HEK293 (cell line): ENCODE measurements around the gene SECISBP2L.
A peak's percentile ranks its signal among the peaks of the same experiment; 100 is the strongest.

Experiments used
- CTCF ChIA-PET: fragments of 350-600 bp; formaldehyde crosslinking; extraction: SDS; loops from one replicate; lab custom pipeline; 2021; ENCODE audit warnings: antibody characterized with exemption; lab: Yijun Ruan, JAX
- POLR2A ChIA-PET: fragments of 300-600 bp; formaldehyde crosslinking; extraction: SDS; loops from one replicate; lab custom pipeline; 2020; ENCODE audit warnings: antibody characterized with exemption, inconsistent platforms; lab: Yijun Ruan, JAX
- H3K27ac ChIP-seq: fragments of 200-500 bp; sonication (Bioruptor generic); 2 replicates; pipeline ENCODE4 v1.5.1; 2014; ENCODE audit warnings: low read depth, low read length, control low read depth, inconsistent platforms; ENCODE audit errors: extremely low read depth
- H3K36me3 ChIP-seq, 2 experiments: fragments of 200-500 bp in 1 of 2; sonication (Bioruptor generic) in 1 of 2; 1 replicate in 1 of 2; 2 replicates in 1 of 2; pipeline ENCODE4 v1.5.1; 2014 to 2017; ENCODE audit warnings: inconsistent platforms in 2 of 2, low read length in 2 of 2; ENCODE audit not compliant: control insufficient read depth in 2 of 2, insufficient read depth in 1 of 2
- H3K4me1 ChIP-seq: fragments of 200-500 bp; sonication (Bioruptor generic); 2 replicates; pipeline ENCODE4 v1.5.1; 2014; ENCODE audit warnings: mild to moderate bottlenecking, low read length, inconsistent platforms; ENCODE audit not compliant: control insufficient read depth, insufficient read depth
- H3K4me3 ChIP-seq: 2 replicates; pipeline ENCODE4 v1.5.1; 2011; ENCODE audit warnings: low read depth, mild to moderate bottlenecking, control low read depth, low read length, moderate library complexity
- H3K9me3 ChIP-seq: fragments of 200-500 bp; sonication (Bioruptor generic); 2 replicates; pipeline ENCODE4 v1.5.1; 2014; ENCODE audit warnings: low read depth, low read length, inconsistent platforms; ENCODE audit not compliant: control insufficient read depth, insufficient read depth
- BCL11B ChIP-seq: fragments of 450-650 bp; formaldehyde crosslinking; IDR thresholded peaks from 2 replicates; pipeline ENCODE4 v1.5.1; 2016; ENCODE audit warnings: low read depth, missing biosample characterization, missing genetic modification characterization
- HOXD13 ChIP-seq: sonication (generic); formaldehyde crosslinking; IDR thresholded peaks from 2 replicates; pipeline ENCODE4 v1.8.0; 2022; ENCODE audit warnings: missing genetic modification reagents, borderline replicate concordance
- IKZF3 ChIP-seq: fragments of 450-650 bp; IDR thresholded peaks from 2 replicates; pipeline ENCODE4 v1.5.0; 2018; ENCODE audit warnings: missing biosample characterization, mild to moderate bottlenecking, missing genetic modification characterization, moderate library complexity
- KLF17 ChIP-seq: fragments of 450-650 bp; formaldehyde crosslinking; IDR thresholded peaks from 2 replicates; pipeline ENCODE4 v1.5.1; 2016; ENCODE audit warnings: missing biosample characterization, missing genetic modification characterization
- SP3 ChIP-seq: fragments of 450-650 bp; formaldehyde crosslinking; IDR thresholded peaks from 2 replicates; pipeline ENCODE4 v1.5.1; 2016; ENCODE audit warnings: missing biosample characterization, missing genetic modification characterization
- TRIM28 ChIP-seq: IDR thresholded peaks from 2 replicates; pipeline ENCODE4 v1.6.1; 2011; ENCODE audit warnings: low read length, control low read depth, borderline replicate concordance
- WT1 ChIP-seq: fragments of 450-650 bp; formaldehyde crosslinking; IDR thresholded peaks from 2 replicates; pipeline ENCODE4 v1.5.1; 2016; ENCODE audit warnings: missing biosample characterization, missing genetic modification characterization
- ZBTB17 ChIP-seq: fragments of 450-650 bp; formaldehyde crosslinking; IDR thresholded peaks from 2 replicates; pipeline ENCODE4 v1.5.1; 2016; ENCODE audit warnings: missing biosample characterization, missing genetic modification characterization
- ZBTB48 ChIP-seq: fragments of 450-650 bp; formaldehyde crosslinking; IDR thresholded peaks from 2 replicates; pipeline ENCODE4 v1.5.1; 2016; ENCODE audit warnings: missing biosample characterization, missing genetic modification characterization
- ZBTB8A ChIP-seq: fragments of 450-650 bp; formaldehyde crosslinking; IDR thresholded peaks from 2 replicates; pipeline ENCODE4 v1.5.1; 2016; ENCODE audit warnings: missing biosample characterization, missing genetic modification characterization
- ZFHX2 ChIP-seq: fragments of 450-650 bp; formaldehyde crosslinking; conservative IDR thresholded peaks from 2 replicates; pipeline ENCODE4 v1.5.1; 2016; ENCODE audit warnings: missing biosample characterization, missing genetic modification characterization
- ZFP69B ChIP-seq: fragments of 450-650 bp; formaldehyde crosslinking; IDR thresholded peaks from 2 replicates; pipeline ENCODE4 v1.5.1; 2016; ENCODE audit warnings: missing biosample characterization, missing genetic modification characterization
- ZNF10 ChIP-seq: fragments of 450-650 bp; formaldehyde crosslinking; IDR thresholded peaks from 2 replicates; pipeline ENCODE4 v1.5.1; 2017; ENCODE audit warnings: missing biosample characterization, missing genetic modification characterization
- ZNF18 ChIP-seq: fragments of 450-650 bp; formaldehyde crosslinking; IDR thresholded peaks from 2 replicates; pipeline ENCODE4 v1.5.1; 2016; ENCODE audit warnings: missing biosample characterization, missing genetic modification characterization
- ZNF274 ChIP-seq, 2 experiments: fragments of 200-500 bp in 1 of 2; fragments of 450-650 bp in 1 of 2; sonication (Bioruptor generic) in 1 of 2; formaldehyde crosslinking in 1 of 2; IDR thresholded peaks; 2 replicates each; pipeline versions ENCODE4 v1.5.1 to v1.6.1; 2014 to 2016; ENCODE audit warnings: borderline replicate concordance in 1 of 2, inconsistent platforms in 1 of 2, low read length in 1 of 2, missing biosample characterization in 1 of 2, missing genetic modification characterization in 1 of 2
- ZNF404 ChIP-seq: fragments of 450-650 bp; formaldehyde crosslinking; IDR thresholded peaks from 2 replicates; pipeline ENCODE4 v1.5.1; 2017; ENCODE audit warnings: missing biosample characterization, missing genetic modification characterization
- ZNF449 ChIP-seq: fragments of 450-650 bp; formaldehyde crosslinking; IDR thresholded peaks from 2 replicates; pipeline ENCODE4 v1.5.1; 2017; ENCODE audit warnings: missing biosample characterization, mild to moderate bottlenecking, missing genetic modification characterization, moderate library complexity
- ZNF610 ChIP-seq: fragments of 450-650 bp; formaldehyde crosslinking; IDR thresholded peaks from 2 replicates; pipeline ENCODE4 v1.5.1; 2016; ENCODE audit warnings: missing biosample characterization, missing genetic modification characterization, borderline replicate concordance
- ZNF621 ChIP-seq: fragments of 450-650 bp; formaldehyde crosslinking; IDR thresholded peaks from 2 replicates; pipeline ENCODE4 v1.5.1; 2017; ENCODE audit warnings: missing biosample characterization, missing genetic modification characterization
- ZNF639 ChIP-seq: fragments of 450-650 bp; formaldehyde crosslinking; IDR thresholded peaks from 2 replicates; pipeline ENCODE4 v1.5.1; 2016; ENCODE audit warnings: missing biosample characterization, missing genetic modification characterization
- ZNF677 ChIP-seq: fragments of 450-650 bp; IDR thresholded peaks from 2 replicates; pipeline ENCODE4 v1.5.0; 2018; ENCODE audit warnings: missing biosample characterization, mild to moderate bottlenecking, missing genetic modification characterization, moderate library complexity

The SECISBP2L gene

GRCh38 chr15:49047456-49047855 lies 1.2 kb upstream of the SECISBP2L start:
- ChIA-PET POLR2A (no interaction called here), CTCF (interaction anchor here (0.6 to 1.3 kb wide), 2 partner anchors 98 to 114 kb away, joined by 3 to 4 read pairs; no protein-coding TSS in a partner anchor)
- peaks cover 6% of the 10 kb centered on the region; the same call in 1 of the 2 replicates for H3K4me1 ChIP-seq
- no peak overlapping the region for H3K27ac ChIP-seq
- TF ChIP-seq IKZF3 (tag by site-specific recombination) (no peak), ZNF10 (no peak), ZNF677 (tag by site-specific recombination) (no peak), ZNF274 (IDR thresholded peaks at IDR 0.05; ENCODE audit: low read length) (no peak), ZNF274 (tag by site-specific recombination; IDR thresholded peaks at IDR 0.05; ENCODE audit: borderline replicate concordance) (no peak), ZNF404 (tag by site-specific recombination) (no peak), ZFP69B (tag by site-specific recombination) (no peak), ZFHX2 (tag by site-specific recombination) (no peak), BCL11B (tag by site-specific recombination) (no peak), ZBTB48 (tag by site-specific recombination) (no peak), ZNF639 (tag by site-specific recombination) (no peak), ZNF449 (tag by site-specific recombination) (no peak), ZNF610 (tag by site-specific recombination) (no peak), ZBTB17 (tag by site-specific recombination) (no peak), HOXD13 (no peak)
- no peak overlapping the region for H3K4me3 ChIP-seq
- H3K9me3 ChIP-seq, result no peaks in the 10 kb centered on the region
- no peaks in the 10 kb centered on the region for H3K36me3 ChIP-seq

GRCh38 chr15:49045751-49046219 lies 461 bp downstream of the SECISBP2L start:
- ChIA-PET CTCF (interaction anchor here (0.6 to 1.5 kb wide), 4 partner anchors 8 to 1051 kb away, joined by 3 to 5 read pairs (median 4); no protein-coding TSS in a partner anchor), POLR2A (interaction anchor here (1.0 kb wide), 3 partner anchors 70 to 168 kb away, joined by 3 to 5 read pairs (median 3); partner anchors contain the start of genes COPS2 and EID1)
- peak overlapping the region; percentile 51; the same call in 1 of the 2 replicates for H3K27ac ChIP-seq
- no peaks in the 10 kb centered on the region for H3K36me3 ChIP-seq
- no peak for TF ChIP-seq WT1 (tag by site-specific recombination)
- TF ChIP-seq IKZF3 (tag by site-specific recombination), result 0 out of 2 replicates have a peak, but pooled peaks have one; percentile 9
- TF ChIP-seq ZNF10, result 0 out of 2 replicates have a peak, but pooled peaks have one; percentile 37
- H3K4me3 ChIP-seq, result peak overlapping the region; percentile 95
- H3K9me3 ChIP-seq, result no peaks in the 10 kb centered on the region
- peaks cover 6% of the 10 kb centered on the region; the same call in 1 of the 2 replicates for H3K4me1 ChIP-seq

DNA sequence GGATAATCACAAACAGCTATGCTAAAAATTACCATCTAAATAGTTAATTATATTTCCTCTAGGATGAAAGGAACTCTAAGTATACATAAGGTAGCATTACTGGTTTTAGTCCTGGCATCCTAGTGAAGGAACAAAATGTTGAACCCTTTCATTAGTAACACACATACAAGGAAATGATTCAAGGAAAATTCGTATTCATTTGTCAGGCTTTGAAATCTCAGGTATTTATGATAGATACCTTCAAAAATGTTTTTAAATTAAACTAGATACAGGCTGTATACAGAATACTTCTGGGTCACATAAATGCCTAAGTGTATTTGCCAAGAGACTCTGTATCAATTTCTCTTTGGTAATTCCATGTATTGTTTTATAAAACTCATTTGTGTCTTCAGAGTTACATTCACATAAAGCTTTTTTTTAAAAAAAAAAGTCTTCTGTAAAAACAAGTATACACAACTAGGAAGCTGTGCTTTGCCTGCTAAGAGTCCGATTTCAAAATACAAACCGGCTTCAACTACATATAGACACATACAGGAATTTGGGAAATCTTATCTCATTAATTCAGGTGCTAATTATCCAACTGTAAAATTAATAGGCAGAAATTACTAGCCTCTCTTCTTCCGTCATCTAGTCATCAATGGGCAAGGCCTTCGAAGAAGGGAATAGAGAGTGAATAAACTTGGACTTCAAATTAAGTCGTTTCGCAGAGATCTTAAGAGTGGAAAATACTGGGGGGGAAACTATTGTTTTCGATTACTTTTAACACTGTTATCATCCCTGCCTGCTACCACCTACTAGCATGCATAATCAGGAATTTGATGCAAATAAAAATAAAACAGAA lies 1.3 kb downstream of the SECISBP2L start:
- ChIA-PET POLR2A (interaction anchor here (1.0 to 1.1 kb wide), 2 partner anchors 110 to 167 kb away, joined by 3 to 5 read pairs; partner anchors contain the start of genes COPS2 and EID1), CTCF (interaction anchor here (0.7 to 1.5 kb wide), 2 partner anchors 7 to 1052 kb away, joined by 3 to 5 read pairs; no protein-coding TSS in a partner anchor)
- H3K4me3 ChIP-seq, result peak overlapping the region; percentile 95
- no peak overlapping the region for H3K27ac ChIP-seq
- peaks cover 6% of the 10 kb centered on the region; the same call in 1 of the 2 replicates for H3K4me1 ChIP-seq
- H3K36me3 ChIP-seq, result no peaks in the 10 kb centered on the region
- H3K9me3 ChIP-seq, result no peaks in the 10 kb centered on the region
- TF ChIP-seq ZNF404 (tag by site-specific recombination) (no peak), SP3 (tag by site-specific recombination) (no peak), KLF17 (tag by site-specific recombination) (no peak), ZNF621 (tag by site-specific recombination) (no peak), ZBTB8A (no peak), ZNF18 (tag by site-specific recombination) (no peak), TRIM28 (no peak)
